ENCODE data around the gene HMG20B. TPM values are rescaled to one million over a fixed set of nuclear protein-coding genes. Genes with fewer than 3 reads are reported as not detected.

Gene HMG20B
- total and polyA plus RNA-seq, 2 experiments from 2014 or later: 62.6 to 82.3 TPM

GRCh38 chr19:3531716-3532115, 41.0 kb upstream of the HMG20B start:
- no peaks in the 10 kb centered on the region for H3K27me3 ChIP-seq
- no peaks in the 10 kb centered on the region for H3K36me3 ChIP-seq (replicated peaks; ENCODE audit: insufficient read depth, low read depth)

GRCh38 chr19:3532154-3532786, 40.5 kb upstream of the HMG20B start:
- H3K36me3 ChIP-seq (replicated peaks; ENCODE audit: insufficient read depth, low read depth): no peaks in the 10 kb centered on the region
- H3K27ac ChIP-seq: no peak overlapping the region
- H3K4me2 ChIP-seq: no peak overlapping the region
- WGBS (ENCODE audit: low lambda C conversion rate, missing lambda C conversion rate): 98% methylated on average over 33 of the region's 33 CpGs
- H3K4me3 ChIP-seq: no peak overlapping the region
- no peaks in the 10 kb centered on the region for H3K9me2 ChIP-seq (replicated peaks; ENCODE audit: insufficient read depth)
- H3K79me2 ChIP-seq: no peaks in the 10 kb centered on the region
- no peaks in the 10 kb centered on the region for H3K27me3 ChIP-seq
- no peaks in the 10 kb centered on the region for H4K20me1 ChIP-seq (ENCODE audit: insufficient read depth, poor library complexity, severe bottlenecking)
- no peak overlapping the region for H2AFZ ChIP-seq
- no peaks in the 10 kb centered on the region for H3K9me3 ChIP-seq (ENCODE audit: low read depth)
- no peak for DNase-seq (ENCODE audit: low spot score)
- no peaks in the 10 kb centered on the region for H3K4me1 ChIP-seq (ENCODE audit: insufficient read depth)
- no peak for TF ChIP-seq EZH2phosphoT487 (IDR thresholded peaks at IDR 0.05; ENCODE audit: low read depth, severe bottlenecking, unreplicated experiment)
- TF ChIP-seq EZH2 (IDR thresholded peaks at IDR 0.05; ENCODE audit: borderline replicate concordance): no peak
- no peak for TF ChIP-seq CTCF (IDR thresholded peaks at IDR 0.05; ENCODE audit: poor library complexity)

More at GRCh38 chr19:3531716-3532115, 41.0 kb upstream of the HMG20B start:
- Histone ChIP-seq H3K27ac (no peak overlapping the region), H3K4me2 (no peak overlapping the region), H4K20me1 (ENCODE audit: insufficient read depth, poor library complexity, severe bottlenecking) (no peaks in the 10 kb centered on the region), H2AFZ (no peak overlapping the region), H3K4me3 (no peak overlapping the region), H3K4me1 (ENCODE audit: insufficient read depth) (no peaks in the 10 kb centered on the region), H3K9me3 (ENCODE audit: low read depth) (no peaks in the 10 kb centered on the region), H3K9me2 (replicated peaks; ENCODE audit: insufficient read depth) (no peaks in the 10 kb centered on the region), H3K79me2 (no peaks in the 10 kb centered on the region)
- 95% methylated on average over 28 of the region's 29 CpGs for WGBS (ENCODE audit: low lambda C conversion rate, missing lambda C conversion rate)
- TF ChIP-seq EZH2 (IDR thresholded peaks at IDR 0.05; ENCODE audit: borderline replicate concordance) (no peak), CTCF (IDR thresholded peaks at IDR 0.05; ENCODE audit: poor library complexity) (no peak), EZH2phosphoT487 (IDR thresholded peaks at IDR 0.05; ENCODE audit: low read depth, severe bottlenecking, unreplicated experiment) (no peak)
- DNase-seq (ENCODE audit: low spot score): no peak

- Histone ChIP-seq H2AFZ (no peak overlapping the region), H3K9me2 (replicated peaks; ENCODE audit: insufficient read depth) (no peaks in the 10 kb centered on the region), H3K79me2 (no peaks in the 10 kb centered on the region), H3K27ac (no peak overlapping the region), H3K4me1 (ENCODE audit: insufficient read depth) (no peaks in the 10 kb centered on the region), H4K20me1 (ENCODE audit: insufficient read depth, poor library complexity, severe bottlenecking) (no peaks in the 10 kb centered on the region), H3K36me3 (replicated peaks; ENCODE audit: insufficient read depth, low read depth) (no peaks in the 10 kb centered on the region), H3K27me3 (no peaks in the 10 kb centered on the region), H3K4me3 (no peak overlapping the region), H3K4me2 (no peak overlapping the region), H3K9me3 (ENCODE audit: low read depth) (no peaks in the 10 kb centered on the region)
- 90% methylated on average over 16 of the region's 17 CpGs for WGBS (ENCODE audit: low lambda C conversion rate, missing lambda C conversion rate)
- TF ChIP-seq EZH2phosphoT487 (IDR thresholded peaks at IDR 0.05; ENCODE audit: low read depth, severe bottlenecking, unreplicated experiment) (no peak), EZH2 (IDR thresholded peaks at IDR 0.05; ENCODE audit: borderline replicate concordance) (no peak), CTCF (IDR thresholded peaks at IDR 0.05; ENCODE audit: poor library complexity) (no peak)
- no peak for DNase-seq (ENCODE audit: low spot score)
Observed at GRCh38 chr19:3533033-3533432, 39.7 kb upstream of the HMG20B start.
